HG02840 (cell line): Measurements from ENCODE around the gene MAGEC1.
"Not testable (repeated sequence)": the region's sequence is repeated elsewhere in the genome, so short reads cannot be mapped to it uniquely, and the experiment has no call there.

Source experiments
- ATAC-seq: cut with Tn5 transposase; IDR thresholded peaks from one replicate; pipeline ENCODE4 v1.9.1; 2021; ENCODE audit warnings: mild to moderate bottlenecking, moderate library complexity, moderate number of reproducible peaks; ENCODE audit not compliant: unreplicated experiment, low FRiP score

Gene MAGEC1, protein sequence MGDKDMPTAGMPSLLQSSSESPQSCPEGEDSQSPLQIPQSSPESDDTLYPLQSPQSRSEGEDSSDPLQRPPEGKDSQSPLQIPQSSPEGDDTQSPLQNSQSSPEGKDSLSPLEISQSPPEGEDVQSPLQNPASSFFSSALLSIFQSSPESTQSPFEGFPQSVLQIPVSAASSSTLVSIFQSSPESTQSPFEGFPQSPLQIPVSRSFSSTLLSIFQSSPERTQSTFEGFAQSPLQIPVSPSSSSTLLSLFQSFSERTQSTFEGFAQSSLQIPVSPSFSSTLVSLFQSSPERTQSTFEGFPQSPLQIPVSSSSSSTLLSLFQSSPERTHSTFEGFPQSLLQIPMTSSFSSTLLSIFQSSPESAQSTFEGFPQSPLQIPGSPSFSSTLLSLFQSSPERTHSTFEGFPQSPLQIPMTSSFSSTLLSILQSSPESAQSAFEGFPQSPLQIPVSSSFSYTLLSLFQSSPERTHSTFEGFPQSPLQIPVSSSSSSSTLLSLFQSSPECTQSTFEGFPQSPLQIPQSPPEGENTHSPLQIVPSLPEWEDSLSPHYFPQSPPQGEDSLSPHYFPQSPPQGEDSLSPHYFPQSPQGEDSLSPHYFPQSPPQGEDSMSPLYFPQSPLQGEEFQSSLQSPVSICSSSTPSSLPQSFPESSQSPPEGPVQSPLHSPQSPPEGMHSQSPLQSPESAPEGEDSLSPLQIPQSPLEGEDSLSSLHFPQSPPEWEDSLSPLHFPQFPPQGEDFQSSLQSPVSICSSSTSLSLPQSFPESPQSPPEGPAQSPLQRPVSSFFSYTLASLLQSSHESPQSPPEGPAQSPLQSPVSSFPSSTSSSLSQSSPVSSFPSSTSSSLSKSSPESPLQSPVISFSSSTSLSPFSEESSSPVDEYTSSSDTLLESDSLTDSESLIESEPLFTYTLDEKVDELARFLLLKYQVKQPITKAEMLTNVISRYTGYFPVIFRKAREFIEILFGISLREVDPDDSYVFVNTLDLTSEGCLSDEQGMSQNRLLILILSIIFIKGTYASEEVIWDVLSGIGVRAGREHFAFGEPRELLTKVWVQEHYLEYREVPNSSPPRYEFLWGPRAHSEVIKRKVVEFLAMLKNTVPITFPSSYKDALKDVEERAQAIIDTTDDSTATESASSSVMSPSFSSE

DNA sequence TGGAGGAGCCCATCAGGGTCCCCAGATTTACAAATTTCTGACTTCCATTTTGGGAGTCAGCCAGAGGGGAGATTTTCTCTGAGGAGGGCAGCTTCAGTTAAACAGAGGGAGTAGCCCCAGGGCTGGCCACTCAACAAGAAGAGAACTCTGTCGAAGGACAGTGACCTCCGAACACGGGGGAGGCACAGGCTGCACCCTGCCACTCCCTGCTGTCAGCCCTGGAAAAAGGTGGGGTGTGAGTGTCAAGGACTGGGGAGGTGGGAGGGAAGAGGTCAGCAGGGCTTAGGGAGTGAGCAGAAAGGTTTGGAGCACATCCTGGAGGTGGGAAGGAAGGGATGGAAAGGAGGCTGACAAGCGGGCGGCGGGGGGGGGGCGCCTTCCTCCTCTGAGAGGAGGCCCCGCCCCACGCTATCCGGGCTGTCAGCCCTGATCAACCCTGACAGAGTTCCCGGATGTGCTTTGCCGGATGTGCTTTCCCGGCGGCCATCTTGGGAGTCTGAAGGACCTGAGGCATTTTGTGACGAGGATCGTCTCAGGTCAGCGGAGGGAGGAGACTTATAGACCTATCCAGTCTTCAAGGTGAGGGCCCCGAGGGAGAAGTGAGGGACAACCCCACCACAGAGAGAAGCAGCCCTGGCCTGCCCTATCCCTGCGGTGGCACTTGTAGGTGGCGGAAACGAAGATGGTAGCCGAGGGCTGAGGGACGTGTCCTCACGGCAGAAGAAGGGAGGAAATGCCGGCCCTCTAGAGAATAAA, at the start of gene MAGEC1:
TSS of gene MAGEC1 (plus strand) at position 495 of the 756 bp plus-strand sequence. CDS start 1,179 bp downstream, outside the sequence.
- no peak for ATAC-seq

DNA sequence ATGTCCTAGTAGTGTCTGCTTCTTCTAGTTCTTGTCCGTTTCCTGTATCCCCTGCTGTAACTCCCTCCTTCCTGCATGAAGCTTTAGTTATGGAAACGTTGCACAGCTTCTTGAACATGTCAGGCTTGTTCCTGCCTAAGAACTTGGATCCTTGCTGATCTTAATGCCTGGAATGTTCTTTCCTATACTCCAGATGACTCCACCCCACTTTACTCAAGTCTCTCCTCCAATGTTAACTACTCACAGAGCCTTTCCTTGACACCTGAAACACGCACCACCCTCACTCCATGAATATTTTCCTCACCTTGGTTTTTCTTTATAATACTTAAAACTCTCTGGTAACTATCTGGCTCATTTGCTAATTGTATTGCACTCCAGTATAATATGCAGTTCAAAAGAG, 46.2 kb upstream of the MAGEC1 start:
- ATAC-seq, result no peak

DNA sequence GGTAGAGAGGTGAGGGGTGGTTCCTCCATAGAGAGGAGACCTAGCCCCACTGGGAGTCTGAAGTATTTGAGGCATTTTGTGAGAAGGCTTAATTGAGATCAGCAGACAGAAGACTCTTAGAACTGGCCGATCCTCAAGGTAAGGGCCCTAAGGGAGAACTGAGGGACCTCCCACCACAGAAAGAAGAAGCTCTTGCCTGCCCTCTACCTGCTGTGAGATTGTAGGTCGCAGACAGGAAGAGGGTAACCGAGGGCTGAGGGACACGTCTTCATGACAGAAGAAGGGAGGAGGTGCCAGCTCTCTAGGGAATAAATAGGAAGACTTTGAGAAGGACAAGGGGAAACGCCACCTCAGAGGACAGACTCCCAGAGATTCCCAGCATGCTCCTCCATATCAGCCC, 24.1 kb upstream of the MAGEC1 start:
- no peak for ATAC-seq

DNA sequence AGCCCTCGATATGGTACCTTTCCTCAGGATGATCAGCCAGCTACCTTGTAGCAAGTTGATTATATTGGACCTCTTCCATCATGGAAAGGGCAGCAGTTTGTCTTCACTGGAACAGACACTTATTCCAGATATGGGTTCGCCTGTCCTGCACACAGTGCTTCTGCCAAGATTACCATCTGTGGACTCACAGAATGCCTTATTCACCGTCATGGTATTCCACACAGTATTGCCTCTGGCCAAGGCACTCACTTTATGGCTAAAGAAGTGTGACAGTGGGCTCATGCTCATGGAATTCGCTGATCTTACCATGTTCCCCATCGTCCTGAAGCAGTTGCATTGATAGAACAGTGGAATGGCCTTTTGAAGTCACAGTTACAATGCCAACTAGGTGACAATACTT, 14.9 kb upstream of the MAGEC1 start:
- ATAC-seq, result not testable (repeated sequence)

DNA sequence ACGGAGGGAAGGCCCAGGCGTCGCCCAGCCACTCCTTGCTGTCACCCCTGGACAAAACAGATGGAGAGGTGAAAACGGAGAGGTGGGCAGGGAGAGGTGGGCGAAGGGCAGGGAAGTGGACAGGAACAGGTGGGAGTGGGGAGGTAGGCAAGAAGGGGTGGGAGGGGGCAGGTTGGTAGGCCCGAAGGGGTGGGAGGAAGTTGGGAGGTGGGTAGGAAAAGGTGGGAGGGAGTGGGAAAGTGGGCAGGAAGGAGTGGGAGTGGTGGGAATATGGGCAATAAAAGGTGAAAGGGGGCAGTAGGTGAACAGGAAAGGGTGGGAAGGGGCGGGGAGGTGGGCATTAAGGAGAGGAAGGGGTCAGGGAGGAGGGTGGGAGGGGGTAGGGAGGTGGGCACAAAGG, 9.0 kb upstream of the MAGEC1 start:
- no peak for ATAC-seq

DNA sequence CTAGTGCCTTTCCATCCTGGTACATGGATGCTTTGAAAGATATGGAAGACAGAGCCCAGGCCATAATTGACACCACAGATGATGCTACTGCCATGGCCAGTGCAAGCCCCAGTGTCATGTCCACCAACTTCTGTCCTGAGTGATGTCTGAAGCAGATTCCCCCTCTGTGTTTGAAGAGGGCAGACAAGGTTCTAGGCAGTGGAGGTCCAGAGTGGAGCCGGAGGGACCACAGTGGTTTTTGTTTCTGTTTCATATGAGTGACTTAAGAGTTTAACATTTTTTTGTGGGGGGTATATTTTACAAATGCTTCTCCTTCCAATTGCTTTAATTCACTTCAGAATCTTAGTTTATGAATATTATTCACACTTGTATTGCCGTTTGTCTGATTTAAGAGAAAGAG, 6.0 kb upstream of the MAGEC1 start:
- no peak for ATAC-seq

DNA sequence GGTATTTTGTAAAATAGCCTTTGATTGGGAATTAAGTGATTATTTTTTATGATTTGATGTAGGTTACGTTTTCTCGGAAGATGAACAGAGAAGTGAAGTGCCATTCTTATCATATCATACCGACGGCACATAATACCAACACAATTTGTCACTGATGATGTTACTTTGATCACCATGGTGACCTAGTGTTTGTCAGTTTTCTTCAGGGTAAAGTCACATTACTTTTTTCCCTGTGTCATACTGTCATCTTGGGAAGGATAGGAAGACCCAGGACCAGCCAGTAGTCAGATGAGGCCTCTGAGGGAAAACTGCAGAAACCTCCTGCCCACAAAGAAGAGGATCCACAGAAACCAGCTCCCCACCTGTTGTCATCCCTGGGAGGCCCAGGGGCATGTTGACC, 1.3 kb upstream of the MAGEC1 start:
- ATAC-seq, result no peak

DNA sequence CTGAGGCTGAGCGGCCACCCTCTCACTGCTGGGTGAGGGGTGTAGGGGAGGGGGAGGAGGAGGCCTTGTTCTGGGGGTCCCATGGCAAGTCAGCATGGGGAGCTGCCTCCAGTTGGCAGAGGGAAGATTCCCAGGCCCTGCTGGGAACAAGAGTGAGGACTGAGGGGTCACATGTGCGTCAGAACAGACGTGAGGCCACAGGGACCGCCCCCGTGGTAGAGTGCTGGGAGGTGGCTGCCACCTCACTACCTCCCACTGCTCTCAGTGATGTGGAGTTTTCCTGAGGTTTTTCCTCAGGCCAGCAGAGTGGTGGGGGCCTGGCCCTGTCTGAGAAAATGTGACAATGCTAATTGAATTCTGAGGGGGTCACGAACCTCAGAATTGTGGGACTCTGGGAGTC, 568 bp downstream of the MAGEC1 start:
- no peak for ATAC-seq

DNA sequence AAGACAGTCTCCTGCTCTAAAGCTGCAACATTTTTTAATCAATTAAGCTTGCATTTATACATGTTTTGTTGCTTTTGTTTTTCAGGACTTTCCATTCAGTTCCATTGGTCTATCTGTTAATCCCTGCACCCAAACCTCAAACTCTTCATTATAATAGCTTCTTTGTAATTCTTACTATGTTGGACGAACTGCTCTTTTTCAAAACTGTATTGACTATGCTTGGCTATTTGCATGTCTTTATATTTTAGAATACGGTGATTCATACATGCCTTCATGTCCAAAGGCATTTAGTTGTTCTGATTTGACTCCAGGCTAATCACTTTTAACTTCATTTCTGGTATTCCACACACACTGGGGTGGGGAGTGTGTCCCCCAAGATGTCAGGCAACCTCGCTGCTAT, 14.1 kb downstream of the MAGEC1 start:
- no peak for ATAC-seq

DNA sequence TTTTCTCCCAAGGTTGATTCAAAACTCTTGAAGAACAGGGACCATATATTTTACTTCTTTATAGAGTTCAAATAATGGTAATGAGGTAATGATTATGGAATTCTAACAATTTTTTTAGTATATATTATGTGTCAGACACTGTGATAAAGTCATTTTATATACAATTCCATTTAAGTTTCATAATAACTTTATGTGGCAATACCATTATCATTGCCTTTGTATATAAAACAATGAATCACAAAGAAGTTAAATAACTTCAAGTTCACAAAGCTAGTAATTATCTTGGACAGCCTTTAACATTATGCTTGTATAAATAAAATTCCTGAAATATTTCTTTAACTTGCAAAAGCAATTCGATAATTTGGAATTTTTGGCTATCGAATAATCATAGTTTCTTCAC, 20.6 kb downstream of the MAGEC1 start:
- ATAC-seq, result no peak

DNA sequence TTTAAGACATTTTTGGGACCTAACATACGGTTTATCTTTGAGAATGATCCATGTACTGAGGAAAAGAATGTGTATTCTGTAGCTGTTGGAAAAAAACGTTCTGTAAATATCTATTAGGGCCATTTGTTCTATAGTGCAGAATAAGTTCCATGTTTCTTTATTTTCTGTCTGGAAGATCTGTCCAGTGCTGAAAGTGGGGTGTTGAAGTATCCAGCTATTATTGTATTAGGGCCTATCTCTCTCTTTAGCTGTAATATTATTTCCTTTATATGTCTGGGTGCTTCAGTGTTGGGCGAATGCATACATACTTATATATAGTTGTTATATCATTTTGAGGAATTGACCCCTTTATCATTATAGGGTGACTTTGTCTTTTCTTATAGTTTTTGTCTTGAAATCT, 24.7 kb downstream of the MAGEC1 start:
- ATAC-seq, result no peak

DNA sequence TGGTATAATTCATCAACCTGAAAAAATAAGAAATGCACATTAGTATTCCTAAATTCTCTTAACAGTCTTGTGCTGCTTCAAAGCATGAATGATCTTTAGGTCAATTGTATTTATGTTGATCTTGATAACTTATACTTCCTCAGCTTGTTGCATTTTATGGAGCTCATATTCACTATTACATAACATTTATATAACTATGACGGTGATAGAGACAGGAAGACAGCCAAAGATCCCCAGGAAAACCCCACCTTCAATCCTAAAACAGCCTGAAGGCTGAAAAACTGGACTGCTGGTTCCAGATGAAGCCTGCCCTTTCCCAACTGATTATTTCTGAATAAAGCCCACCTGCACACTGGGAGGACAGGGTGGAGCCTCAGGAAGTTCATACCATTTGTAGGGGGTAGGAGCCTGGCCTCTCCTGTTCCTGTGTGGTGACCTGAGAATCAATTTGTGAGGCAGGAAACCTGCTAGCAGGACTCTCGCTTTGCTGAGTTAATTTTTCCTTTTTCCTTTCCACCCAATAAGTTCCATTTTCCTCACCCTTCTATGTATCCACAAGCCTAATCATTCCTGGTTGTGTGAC, 30.5 kb downstream of the MAGEC1 start:
- no peak for ATAC-seq

DNA sequence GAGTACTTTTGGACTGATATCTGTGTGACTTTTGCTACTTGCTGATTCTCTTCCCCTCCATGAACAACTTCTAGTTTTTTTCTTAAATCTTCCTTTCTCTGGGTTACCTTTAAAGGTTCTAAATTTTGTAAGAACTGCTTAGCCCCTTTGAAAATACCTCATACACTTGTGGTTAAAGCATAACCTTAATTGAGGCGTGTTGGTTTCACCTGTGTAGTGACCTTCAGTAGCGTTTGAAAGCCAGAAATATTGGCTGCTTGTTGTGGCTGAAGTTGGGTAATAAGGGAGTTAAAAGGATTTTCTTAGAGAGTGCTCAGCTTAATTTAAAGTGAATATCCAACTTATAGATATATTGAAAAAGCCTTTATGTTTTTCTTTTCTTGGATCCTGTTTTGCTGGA, 32.0 kb downstream of the MAGEC1 start:
- ATAC-seq, result no peak

DNA sequence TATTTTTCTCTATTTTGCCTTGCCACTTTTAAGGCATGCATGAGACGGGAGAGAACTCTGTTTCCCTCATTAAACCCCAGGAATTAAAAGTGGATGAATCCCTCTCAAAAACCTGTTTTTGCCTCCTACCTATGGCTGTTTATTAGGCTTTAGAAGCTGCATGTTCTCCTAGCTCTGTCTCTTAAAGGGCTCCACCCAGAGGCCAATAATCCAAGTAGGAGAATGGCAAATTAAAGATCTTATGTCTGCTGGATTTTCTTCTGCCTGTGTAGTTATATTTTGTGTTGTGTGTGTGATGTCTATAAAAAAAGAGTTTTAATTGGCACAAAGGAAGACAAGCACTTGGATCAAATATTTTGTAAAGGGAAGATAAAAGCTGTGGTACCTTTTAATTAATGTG, 32.4 kb downstream of the MAGEC1 start:
- no peak for ATAC-seq

DNA sequence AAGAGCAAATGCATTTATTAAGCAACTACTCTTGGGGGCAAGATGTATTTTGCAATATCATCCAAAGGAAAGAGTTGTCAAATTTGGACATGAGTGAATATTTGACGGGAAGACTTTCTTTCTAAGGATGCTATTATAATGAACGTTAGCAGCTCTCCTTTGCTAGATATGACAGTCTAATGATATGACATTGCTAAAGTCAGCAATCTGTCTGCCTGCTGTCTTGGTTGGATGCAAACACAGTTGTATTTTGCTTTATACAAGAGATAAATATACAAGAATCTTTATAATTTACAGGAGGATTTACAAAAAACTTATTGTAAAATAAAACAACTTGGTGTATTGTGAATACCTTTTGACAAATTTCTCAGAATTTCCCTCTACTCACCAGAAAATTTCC, 37.5 kb downstream of the MAGEC1 start:
- no peak for ATAC-seq

DNA sequence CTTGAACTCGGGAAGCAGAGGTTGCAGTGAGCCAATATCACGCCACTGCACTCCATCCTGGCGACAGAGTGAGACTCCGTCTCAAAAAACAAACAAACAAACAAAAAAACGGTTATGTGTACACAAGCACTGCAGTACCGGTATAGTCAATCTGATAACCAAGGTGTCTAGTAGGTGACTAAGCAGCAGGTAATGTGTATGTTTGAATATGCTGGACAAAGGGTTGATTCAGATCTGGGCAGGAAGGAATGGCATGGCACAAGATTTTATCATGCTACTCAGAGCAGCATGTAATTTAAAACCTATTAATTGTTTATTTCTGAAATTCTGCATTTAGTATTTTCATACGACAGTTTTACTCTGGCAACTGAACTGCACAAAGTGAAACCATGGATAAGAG, 41.7 kb downstream of the MAGEC1 start:
- no peak for ATAC-seq

DNA sequence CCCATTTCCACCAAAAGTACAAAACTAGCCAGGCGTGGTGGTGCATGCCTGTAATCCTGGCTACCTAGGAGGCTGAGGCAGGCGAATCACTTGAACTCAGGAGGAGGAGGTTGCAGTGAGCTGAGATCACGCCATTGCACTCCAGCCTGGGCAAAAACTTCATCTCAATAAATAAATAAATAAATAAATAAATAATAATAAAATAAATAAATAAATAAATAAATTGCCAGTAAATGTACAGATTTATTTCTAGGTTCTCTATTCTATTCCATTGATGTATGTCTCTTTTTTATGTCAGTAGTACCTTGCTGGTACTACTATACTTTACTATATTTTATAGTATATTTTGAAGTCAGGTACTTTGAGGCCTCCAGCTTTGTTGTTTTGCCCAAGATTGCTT, 43.7 kb downstream of the MAGEC1 start:
- ATAC-seq, result no peak

DNA sequence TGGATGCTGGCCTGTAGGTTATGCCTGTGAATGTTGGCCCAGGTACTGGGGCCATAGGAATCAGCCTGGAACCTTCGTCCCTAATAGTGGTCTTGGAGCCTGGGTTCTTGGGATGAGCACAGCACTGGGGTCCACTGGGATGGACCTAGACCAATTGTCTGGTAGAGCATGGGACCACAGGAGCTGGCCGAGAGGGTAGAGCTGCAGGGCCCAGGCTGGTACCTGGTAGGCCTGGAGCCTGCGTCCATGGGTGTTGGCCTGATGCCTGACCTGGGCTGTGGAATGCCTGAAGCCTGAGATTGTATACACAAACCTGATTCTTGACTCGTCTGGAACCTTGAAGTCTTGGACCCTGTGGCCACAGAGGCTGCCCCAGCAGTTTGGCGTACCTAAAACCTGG, 48.9 kb downstream of the MAGEC1 start:
- ATAC-seq, result no peak

DNA sequence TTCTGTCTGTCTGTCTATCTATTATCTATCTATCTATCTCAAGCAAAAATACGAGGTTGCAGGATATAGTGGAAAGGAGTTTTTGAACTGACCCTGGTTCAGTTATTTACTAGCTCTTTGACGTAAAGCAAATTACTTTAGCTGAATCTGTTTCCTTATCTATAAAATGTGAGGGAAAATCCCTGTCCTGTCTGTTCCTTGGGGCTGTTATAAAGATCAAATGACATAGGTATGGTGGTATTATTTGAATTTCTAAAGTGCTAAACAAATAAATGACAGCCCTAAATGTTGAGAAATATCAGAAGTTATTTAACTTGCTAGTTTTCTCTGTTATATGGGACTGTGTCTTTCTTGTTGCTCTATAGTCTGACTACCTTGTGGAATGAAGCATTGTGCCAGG, 55.0 kb downstream of the MAGEC1 start:
- no peak for ATAC-seq
